Right atrium auricular region (tissue), 2 donors: ENCODE results near the gene THBS1. TPM values are rescaled to one million over a fixed set of nuclear protein-coding genes. Genes with fewer than 3 reads are reported as not detected.

Experiments
- DNase-seq: peaks from one replicate; pipeline ENCODE4 v3.0.0-alpha.2; 2019; ENCODE audit warnings: low spot score
- H3K27ac ChIP-seq, 2 donors: fragments of 200-600 bp; sonication (generic); 1 replicate in 1 of 2; 2 replicates in 1 of 2; pipeline ENCODE4 v1.5.1; 2016 to 2019
- H3K27me3 ChIP-seq, 2 donors: fragments of 200-600 bp; sonication (generic); one replicate each; pipeline versions ENCODE4 v1.5.1 to v1.6.0; 2017 to 2019
- H3K36me3 ChIP-seq: fragments of 200-600 bp; sonication (generic); one replicate; pipeline ENCODE4 v1.5.1; 2016
- H3K4me1 ChIP-seq, 2 donors: fragments of 200-600 bp; sonication (generic); one replicate each; pipeline versions ENCODE4 v1.5.1 to v1.6.0; 2017 to 2019
- H3K4me3 ChIP-seq, 2 donors: fragments of 200-600 bp; sonication (generic); 1 replicate in 1 of 2; 2 replicates in 1 of 2; pipeline ENCODE4 v1.5.1; 2017 to 2019; ENCODE audit warnings: mild to moderate bottlenecking in 1 of 2, moderate library complexity in 1 of 2
- H3K9me3 ChIP-seq, 2 donors: fragments of 200-600 bp; sonication (generic); one replicate each; pipeline ENCODE4 v1.5.1; 2019
- total RNA-seq, 2 donors: library from RNA; depleted of rRNA; stranded (reverse); fragments of >200 nt; gene quantifications; one replicate each; pipeline ENCODE4 v1.1.0, GENCODE V29; 2016
- TF ChIP-seq, protein P1 (sequence below), 2 donors: fragments of 200-600 bp; sonication (generic); IDR thresholded peaks; one replicate each; pipeline ENCODE4 v1.5.1; 2019; ENCODE audit warnings: antibody characterized with exemption in 2 of 2

THBS1 gene
- total RNA-seq = 100 to 1,000 TPM in 1 of 2 donors, 10 to 100 TPM in 1; 67.8 to 205 TPM

DNA sequence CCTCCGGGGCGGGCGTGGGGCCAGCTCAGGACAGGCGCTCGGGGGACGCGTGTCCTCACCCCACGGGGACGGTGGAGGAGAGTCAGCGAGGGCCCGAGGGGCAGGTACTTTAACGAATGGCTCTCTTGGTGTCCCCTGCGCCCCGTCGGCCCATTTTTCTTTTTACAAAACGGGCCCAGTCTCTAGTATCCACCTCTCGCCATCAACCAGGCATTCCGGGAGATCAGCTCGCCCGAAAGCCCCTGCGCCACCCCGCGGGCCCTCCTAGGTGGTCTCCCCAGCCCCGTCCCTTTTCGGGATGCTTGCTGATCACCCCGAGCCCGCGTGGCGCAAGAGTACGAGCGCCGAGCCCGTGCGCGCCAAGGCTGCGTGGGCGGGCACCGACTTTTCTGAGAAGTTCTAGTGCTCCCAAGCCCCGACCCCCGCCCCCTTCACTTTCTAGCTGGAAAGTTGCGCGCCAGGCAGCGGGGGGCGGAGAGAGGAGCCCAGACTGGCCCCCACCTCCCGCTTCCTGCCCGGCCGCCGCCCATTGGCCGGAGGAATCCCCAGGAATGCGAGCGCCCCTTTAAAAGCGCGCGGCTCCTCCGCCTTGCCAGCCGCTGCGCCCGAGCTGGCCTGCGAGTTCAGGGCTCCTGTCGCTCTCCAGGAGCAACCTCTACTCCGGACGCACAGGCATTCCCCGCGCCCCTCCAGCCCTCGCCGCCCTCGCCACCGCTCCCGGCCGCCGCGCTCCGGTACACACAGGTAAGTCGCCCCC lies at the start of gene THBS1:
Gene THBS1 (plus strand): TSS at position 595 of the 757 bp plus-strand sequence. CDS start 779 bp downstream, outside the sequence.
- H3K36me3 ChIP-seq = peaks cover 40% of the 10 kb centered on the region
- H3K4me3 ChIP-seq = peak within 1 kb of the TSS; percentile 57 to 61
- H3K27ac ChIP-seq = peak within 1 kb of the TSS; percentile 86 to 89
- peaks cover 0 to 44% of the 10 kb centered on the region in 2 donors for H3K4me1 ChIP-seq
- peak; percentile 95 for DNase-seq
- TF ChIP-seq, protein P1, sequence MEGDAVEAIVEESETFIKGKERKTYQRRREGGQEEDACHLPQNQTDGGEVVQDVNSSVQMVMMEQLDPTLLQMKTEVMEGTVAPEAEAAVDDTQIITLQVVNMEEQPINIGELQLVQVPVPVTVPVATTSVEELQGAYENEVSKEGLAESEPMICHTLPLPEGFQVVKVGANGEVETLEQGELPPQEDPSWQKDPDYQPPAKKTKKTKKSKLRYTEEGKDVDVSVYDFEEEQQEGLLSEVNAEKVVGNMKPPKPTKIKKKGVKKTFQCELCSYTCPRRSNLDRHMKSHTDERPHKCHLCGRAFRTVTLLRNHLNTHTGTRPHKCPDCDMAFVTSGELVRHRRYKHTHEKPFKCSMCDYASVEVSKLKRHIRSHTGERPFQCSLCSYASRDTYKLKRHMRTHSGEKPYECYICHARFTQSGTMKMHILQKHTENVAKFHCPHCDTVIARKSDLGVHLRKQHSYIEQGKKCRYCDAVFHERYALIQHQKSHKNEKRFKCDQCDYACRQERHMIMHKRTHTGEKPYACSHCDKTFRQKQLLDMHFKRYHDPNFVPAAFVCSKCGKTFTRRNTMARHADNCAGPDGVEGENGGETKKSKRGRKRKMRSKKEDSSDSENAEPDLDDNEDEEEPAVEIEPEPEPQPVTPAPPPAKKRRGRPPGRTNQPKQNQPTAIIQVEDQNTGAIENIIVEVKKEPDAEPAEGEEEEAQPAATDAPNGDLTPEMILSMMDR (IDR thresholded peaks at IDR 0.05) = peak in 1 of 2 donors; percentile 44
- H3K27me3 ChIP-seq = no peaks in the 10 kb centered on the region
- no peaks in the 10 kb centered on the region for H3K9me3 ChIP-seq

DNA sequence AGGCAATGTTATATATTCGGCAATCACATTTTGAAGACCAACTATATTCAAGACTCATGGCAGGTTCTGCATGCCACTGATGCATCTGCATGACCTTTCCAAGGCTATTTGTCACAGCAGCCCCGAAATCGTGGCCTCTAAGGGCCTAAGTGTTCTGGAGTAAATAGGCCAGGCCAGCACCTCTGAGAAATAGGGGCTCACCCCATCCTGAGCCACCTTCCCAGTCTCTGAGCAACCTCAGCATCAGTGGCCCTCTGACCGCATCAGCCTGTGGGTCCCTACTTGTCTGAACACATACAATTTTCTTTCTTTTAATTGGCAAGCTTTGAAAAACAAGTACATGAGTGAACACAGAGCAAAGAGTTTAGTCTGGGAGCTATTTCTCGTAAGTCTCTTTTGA lies 45.9 kb upstream of the THBS1 start:
- H3K9me3 ChIP-seq = no peaks in the 10 kb centered on the region
- TF ChIP-seq, protein P1 (IDR thresholded peaks at IDR 0.05) = no peak
- no peaks in the 10 kb centered on the region for H3K36me3 ChIP-seq
- H3K27me3 ChIP-seq = no peaks in the 10 kb centered on the region
- peak; percentile 30 for DNase-seq
- peaks cover 0 to 8% of the 10 kb centered on the region in 2 donors for H3K4me1 ChIP-seq
- no peak overlapping the region for H3K27ac ChIP-seq
- no peak overlapping the region for H3K4me3 ChIP-seq

DNA sequence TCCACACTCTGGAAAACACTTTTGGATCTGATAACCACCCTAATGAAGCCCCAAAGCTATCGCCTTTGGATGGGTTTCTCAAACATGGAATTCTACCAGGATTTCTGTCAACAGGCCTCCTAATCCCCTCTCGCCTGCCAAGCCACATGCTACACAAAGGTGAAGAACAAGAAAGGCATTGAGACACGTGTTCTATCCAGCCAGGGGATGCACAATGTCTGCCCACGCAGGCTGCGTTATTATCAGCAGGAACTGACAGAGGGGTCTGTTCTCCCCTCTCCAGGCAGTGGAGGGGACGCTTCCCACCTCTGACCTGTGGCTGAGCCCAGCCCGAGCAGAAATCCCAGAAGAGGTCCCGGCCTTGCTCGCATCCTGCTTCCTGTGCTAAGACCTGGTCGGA lies 45.4 kb upstream of the THBS1 start:
- TF ChIP-seq, protein P1 (IDR thresholded peaks at IDR 0.05) = no peak
- DNase-seq = peak; percentile 50
- no peaks in the 10 kb centered on the region for H3K27me3 ChIP-seq
- no peak overlapping the region for H3K27ac ChIP-seq
- peaks cover 0 to 10% of the 10 kb centered on the region in 2 donors for H3K4me1 ChIP-seq
- no peaks in the 10 kb centered on the region for H3K9me3 ChIP-seq
- H3K36me3 ChIP-seq = no peaks in the 10 kb centered on the region
- no peak overlapping the region for H3K4me3 ChIP-seq

DNA sequence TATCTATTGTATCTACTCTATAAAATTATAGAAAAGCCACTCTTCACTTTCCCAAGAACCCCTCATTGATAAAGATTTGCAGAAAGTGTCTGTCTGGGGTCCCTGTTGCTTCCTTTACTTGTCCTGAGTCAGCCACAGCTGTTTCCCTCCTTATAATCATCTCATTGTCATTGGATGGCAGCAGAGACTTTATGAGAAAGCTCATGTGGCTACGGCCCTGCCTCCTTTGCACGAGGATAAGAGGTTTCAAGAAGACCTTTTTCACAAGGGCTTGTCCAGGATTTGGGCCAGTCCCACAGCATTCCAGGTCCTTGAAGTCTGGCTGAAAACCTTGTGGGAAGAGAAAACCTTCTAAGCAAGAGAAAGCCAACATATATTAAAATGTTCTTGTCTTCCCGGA lies 41.9 kb upstream of the THBS1 start:
- Histone ChIP-seq H3K4me1 (peaks cover 0 to 10% of the 10 kb centered on the region in 2 donors), H3K27me3 (no peaks in the 10 kb centered on the region), H3K36me3 (no peaks in the 10 kb centered on the region), H3K9me3 (no peaks in the 10 kb centered on the region), H3K27ac (no peak overlapping the region), H3K4me3 (no peak overlapping the region)
- peak; percentile 40 for DNase-seq
- TF ChIP-seq, protein P1 (IDR thresholded peaks at IDR 0.05) = no peak

DNA sequence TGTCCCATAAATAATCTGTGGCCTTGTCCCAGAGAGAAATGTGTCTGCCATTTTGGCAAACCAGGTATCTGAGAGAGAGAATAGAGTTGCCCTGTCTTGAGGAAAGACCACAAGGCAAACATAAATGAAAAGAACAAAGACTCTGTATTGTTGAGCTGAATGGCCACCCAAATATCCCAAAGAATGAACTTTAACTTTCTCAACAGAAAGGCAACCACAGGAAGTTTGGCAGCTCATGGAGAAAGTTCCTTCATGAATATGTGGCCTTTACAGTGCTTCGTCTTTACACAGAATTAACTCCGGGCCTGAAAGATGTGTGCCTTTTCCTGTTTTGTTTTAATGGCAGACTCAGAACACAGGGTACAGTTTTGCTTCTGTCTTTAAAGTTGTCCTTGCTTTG lies 41.4 kb upstream of the THBS1 start:
- Histone ChIP-seq H3K27ac (peak overlapping the region in 1 of 2 donors; percentile 60), H3K27me3 (no peaks in the 10 kb centered on the region), H3K4me1 (peaks cover 0 to 10% of the 10 kb centered on the region in 2 donors), H3K36me3 (no peaks in the 10 kb centered on the region), H3K4me3 (no peak overlapping the region), H3K9me3 (no peaks in the 10 kb centered on the region)
- TF ChIP-seq, protein P1 (IDR thresholded peaks at IDR 0.05) = no peak
- no peak for DNase-seq
